GM12878 (cell line): Measurements from ENCODE around the gene C10orf67. TPM values are rescaled to one million over a fixed set of nuclear protein-coding genes. Genes with fewer than 3 reads are reported as not detected.

ENCODE experiments used
- ATAC-seq: fragments of 200-7000 bp; cut with Tn5 transposase; 3 replicates; pipeline ENCODE4 v1.9.1; 2020; ENCODE audit warnings: mild to moderate bottlenecking, moderate library complexity
- BruUV-seq: library from RNA; stranded (reverse); fragments of 400-500 nt; replicated peaks from 2 replicates; lab custom pipeline; 2021; lab: Mats Ljungman, UMichigan
- CTCF ChIA-PET: fragments of 300-600 bp; sonication (Branson Sonifier 250); formaldehyde crosslinking; extraction: SDS; loops from one replicate; lab custom pipeline; 2021; ENCODE audit warnings: inconsistent platforms; lab: Yijun Ruan, JAX
- POLR2A ChIA-PET: fragments of 350-600 bp; formaldehyde crosslinking; extraction: SDS; loops from one replicate; lab custom pipeline; 2021; ENCODE audit warnings: inconsistent platforms; lab: Charles Lee
- RAD21 ChIA-PET: fragments of 300-600 bp; sonication (Branson Sonifier 250); formaldehyde crosslinking; loops from one replicate; lab custom pipeline; 2023; ENCODE audit warnings: antibody characterized with exemption; ENCODE audit not compliant: unreplicated experiment; lab: Charles Lee
- SMC1A ChIA-PET: fragments of 300-600 bp; sonication (Branson Sonifier 250); formaldehyde crosslinking; loops from one replicate; lab custom pipeline; 2023; ENCODE audit not compliant: unreplicated experiment, uncharacterized antibody; lab: Charles Lee
- DNase-seq: peaks from one replicate; pipeline ENCODE4 v3.0.0-alpha.2; 2011; ENCODE audit warnings: low read depth, low spot score
- FAIRE-seq: peaks from 3 replicates; lab custom pipeline; 2011; peaks lifted over from hg19 to GRCh38; lab: Jason Lieb, UNC
- H2AFZ ChIP-seq: 2 replicates; pipeline ENCODE4 v1.6.0; 2011; ENCODE audit warnings: low read depth, low read length, control low read depth; ENCODE audit not compliant: control insufficient read depth
- H3K27ac ChIP-seq: 2 replicates; pipeline ENCODE4 v1.5.1; 2011; ENCODE audit warnings: control low read depth; ENCODE audit not compliant: control insufficient read depth, insufficient read depth
- H3K27me3 ChIP-seq, 2 experiments: replicated peaks in 1 of 2; 2 replicates each; pipeline versions ENCODE4 v1.6.0 to v1.6.1; 2011; ENCODE audit warnings: low read length in 1 of 2; ENCODE audit not compliant: control insufficient read depth in 2 of 2, insufficient read depth in 2 of 2
- H3K36me3 ChIP-seq, 2 experiments: 2 replicates each; pipeline ENCODE4 v1.5.1; 2011; ENCODE audit warnings: low read length in 1 of 2; ENCODE audit not compliant: control insufficient read depth in 2 of 2, insufficient read depth in 2 of 2
- H3K4me1 ChIP-seq: 2 replicates; pipeline ENCODE4 v1.6.1; 2011; ENCODE audit warnings: mild to moderate bottlenecking, low read length, moderate library complexity, mixed read lengths; ENCODE audit not compliant: control insufficient read depth, insufficient read depth
- H3K4me2 ChIP-seq: 2 replicates; pipeline ENCODE4 v1.6.0; 2011; ENCODE audit warnings: control low read depth; ENCODE audit not compliant: control insufficient read depth, insufficient read depth
- H3K4me3 ChIP-seq: fragments of 200-600 bp; sonication (generic); 2 replicates; pipeline ENCODE4 v1.5.1; 2016
- H3K79me2 ChIP-seq: 2 replicates; pipeline ENCODE4 v1.6.0; 2011; ENCODE audit warnings: low read length; ENCODE audit not compliant: control insufficient read depth, insufficient read depth
- H3K9ac ChIP-seq: 2 replicates; pipeline ENCODE4 v1.8.0; 2011; ENCODE audit warnings: low read length, control low read depth, mixed read lengths; ENCODE audit not compliant: control insufficient read depth, insufficient read depth
- H3K9me3 ChIP-seq: replicated peaks from 3 replicates; pipeline ENCODE4 v1.5.1; 2011; ENCODE audit warnings: mild to moderate bottlenecking, low read length; ENCODE audit not compliant: control insufficient read depth, insufficient read depth
- H4K20me1 ChIP-seq: 2 replicates; pipeline ENCODE4 v1.6.0; 2011; ENCODE audit not compliant: control insufficient read depth, insufficient read depth
- CBX5 ChIP-seq: sonication (generic); IDR thresholded peaks from 2 replicates; pipeline ENCODE4 v1.6.1; 2016; ENCODE audit warnings: low read depth, moderate library complexity, mild to moderate bottlenecking, inconsistent platforms
- FOXK2 ChIP-seq: fragments of 450-650 bp; IDR thresholded peaks from 2 replicates; pipeline ENCODE4 v1.6.1; 2017; ENCODE audit warnings: mild to moderate bottlenecking, moderate library complexity
- HDAC6 ChIP-seq: fragments of 200-600 bp; sonication (generic); IDR thresholded peaks from one replicate; pipeline ENCODE4 v1.8.0; 2017; ENCODE audit warnings: antibody characterized with exemption; ENCODE audit not compliant: unreplicated experiment
- KDM1A ChIP-seq: fragments of 200-600 bp; sonication (generic); IDR thresholded peaks from 2 replicates; pipeline ENCODE4 v1.6.1; 2016; ENCODE audit warnings: borderline replicate concordance
- LARP7 ChIP-seq: fragments of 450-650 bp; IDR thresholded peaks from 2 replicates; pipeline ENCODE4 v1.6.1; 2017; ENCODE audit warnings: mild to moderate bottlenecking
- RCOR1 ChIP-seq: conservative IDR thresholded peaks from 2 replicates; pipeline ENCODE4 v1.6.1; 2012; ENCODE audit warnings: low read depth, low read length, improper control_type of control experiment
- RELA ChIP-seq: fragments of 450-650 bp; IDR thresholded peaks from 2 replicates; pipeline ENCODE4 v1.8.0; 2014; ENCODE audit warnings: borderline replicate concordance; ENCODE audit not compliant: partially characterized antibody
- ZNF384 ChIP-seq: IDR thresholded peaks from 2 replicates; pipeline ENCODE4 v1.6.1; 2012; ENCODE audit warnings: low read depth, mild to moderate bottlenecking, low read length, improper control_type of control experiment, borderline replicate concordance
- ZZZ3 ChIP-seq: IDR thresholded peaks from 2 replicates; pipeline ENCODE4 v1.6.1; 2011; ENCODE audit warnings: low read depth; ENCODE audit not compliant: control insufficient read depth, insufficient read length
- WGBS: methylation state at CpG from one replicate; pipeline ENCODE4 v1.1.6; 2016; ENCODE audit warnings: low lambda C conversion rate; ENCODE audit not compliant: insufficient replicate concordance, insufficient coverage; ENCODE audit errors: missing lambda C conversion rate; 5-methylcytosine and 5-hydroxymethylcytosine counted together
- in situ Hi-C: fragments of 300-500 bp; cut with MboI; formaldehyde crosslinking; loops from 9 replicates; pipeline ENCODE4 v1.14.3; 2018; ENCODE audit warnings: mixed read lengths
- intact Hi-C: fragments of 100-400 bp; cut with micrococcal nuclease; formaldehyde crosslinking; loops from one replicate; pipeline ENCODE4 v1.14.2; 2022; ENCODE audit not compliant: unreplicated experiment
- microRNA counts: library from miRNA; unstranded; fragments of <30 nt; microRNA quantifications from one replicate; lab custom pipeline; 2016
- microRNA-seq: library from miRNA; unstranded; fragments of <30 nt; microRNA quantifications from one replicate; pipeline ENCODE4, GENCODE V29; 2018
- polyA plus RNA-seq, 11 experiments: library from polyadenylated mRNA; depleted of rRNA in 4 of 11; unstranded in 6 of 11; stranded (reverse) in 5 of 11; fragments of >200 nt; fragmentation: Nextera tagmentation in 4 of 11; fragmentation: Illumina TruSeq in 1 of 11; extraction: Ambion mirVana in 4 of 11; extraction: Trizol in 1 of 11; gene quantifications; 1 replicate in 1 of 11; 2 replicates in 10 of 11; pipeline versions ENCODE4 v1.2.1 to v1.2.3, GENCODE V29; 2011 to 2016; ENCODE audit warnings: inconsistent platforms in 2 of 11, missing spikeins in 2 of 11, low read depth in 1 of 11
- small RNA-seq: library from RNA; depleted of rRNA; stranded (forward); fragments of <200 nt; gene quantifications from one replicate; pipeline ENCODE3, GENCODE V24; 2014
- total RNA-seq, 4 experiments: library from RNA; depleted of rRNA in 3 of 4; stranded (reverse); fragments of >200 nt in 3 of 4; fragmentation: Illumina TruSeq in 1 of 4; extraction: Trizol in 1 of 4; gene quantifications; 2 replicates each; pipeline versions ENCODE4 v1.2.1 to v1.2.3, GENCODE V29; 2013 to 2021
- TF ChIP-seq, protein P1 (sequence below): IDR thresholded peaks from 2 replicates; pipeline ENCODE4 v1.6.1; 2012; ENCODE audit warnings: mild to moderate bottlenecking, low read depth, low read length

Gene C10orf67
- total and polyA plus RNA-seq, 10 of the 15 experiments (the other 5 are each of a cell fraction or from before 2014, with no cell fraction given) = 0.06 TPM; not detected in 9

DNA sequence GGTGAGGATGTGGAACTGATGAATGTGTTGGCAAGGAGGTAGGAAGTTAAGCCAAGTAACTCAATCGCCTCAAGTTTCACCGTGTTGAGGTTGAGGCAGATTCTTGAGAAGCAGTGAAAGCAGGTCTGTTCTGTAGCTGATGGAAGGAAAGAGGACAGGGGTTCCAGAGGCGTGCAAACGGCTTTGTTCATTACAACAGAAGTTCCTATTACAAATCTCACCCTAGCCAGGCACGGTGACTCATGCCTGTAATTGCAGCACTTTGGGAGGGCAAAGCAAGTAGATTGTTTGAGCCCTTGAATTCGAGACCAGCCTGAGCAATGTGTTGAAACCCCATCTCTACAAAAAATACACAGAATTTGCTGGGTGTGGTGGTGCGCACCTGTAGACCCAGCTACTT, 189.4 kb downstream of the C10orf67 start:
- no peak for TF ChIP-seq HDAC6
- no peak for TF ChIP-seq RELA
- no peak for TF ChIP-seq KDM1A
- TF ChIP-seq RCOR1 = no peak
- TF ChIP-seq ZNF384 = no peak
- no peak for TF ChIP-seq FOXK2
- TF ChIP-seq ZZZ3 = no peak
- TF ChIP-seq CBX5 = no peak
- TF ChIP-seq LARP7 = no peak
- TF ChIP-seq, protein P1, sequence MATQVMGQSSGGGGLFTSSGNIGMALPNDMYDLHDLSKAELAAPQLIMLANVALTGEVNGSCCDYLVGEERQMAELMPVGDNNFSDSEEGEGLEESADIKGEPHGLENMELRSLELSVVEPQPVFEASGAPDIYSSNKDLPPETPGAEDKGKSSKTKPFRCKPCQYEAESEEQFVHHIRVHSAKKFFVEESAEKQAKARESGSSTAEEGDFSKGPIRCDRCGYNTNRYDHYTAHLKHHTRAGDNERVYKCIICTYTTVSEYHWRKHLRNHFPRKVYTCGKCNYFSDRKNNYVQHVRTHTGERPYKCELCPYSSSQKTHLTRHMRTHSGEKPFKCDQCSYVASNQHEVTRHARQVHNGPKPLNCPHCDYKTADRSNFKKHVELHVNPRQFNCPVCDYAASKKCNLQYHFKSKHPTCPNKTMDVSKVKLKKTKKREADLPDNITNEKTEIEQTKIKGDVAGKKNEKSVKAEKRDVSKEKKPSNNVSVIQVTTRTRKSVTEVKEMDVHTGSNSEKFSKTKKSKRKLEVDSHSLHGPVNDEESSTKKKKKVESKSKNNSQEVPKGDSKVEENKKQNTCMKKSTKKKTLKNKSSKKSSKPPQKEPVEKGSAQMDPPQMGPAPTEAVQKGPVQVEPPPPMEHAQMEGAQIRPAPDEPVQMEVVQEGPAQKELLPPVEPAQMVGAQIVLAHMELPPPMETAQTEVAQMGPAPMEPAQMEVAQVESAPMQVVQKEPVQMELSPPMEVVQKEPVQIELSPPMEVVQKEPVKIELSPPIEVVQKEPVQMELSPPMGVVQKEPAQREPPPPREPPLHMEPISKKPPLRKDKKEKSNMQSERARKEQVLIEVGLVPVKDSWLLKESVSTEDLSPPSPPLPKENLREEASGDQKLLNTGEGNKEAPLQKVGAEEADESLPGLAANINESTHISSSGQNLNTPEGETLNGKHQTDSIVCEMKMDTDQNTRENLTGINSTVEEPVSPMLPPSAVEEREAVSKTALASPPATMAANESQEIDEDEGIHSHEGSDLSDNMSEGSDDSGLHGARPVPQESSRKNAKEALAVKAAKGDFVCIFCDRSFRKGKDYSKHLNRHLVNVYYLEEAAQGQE = no peak
- TF ChIP-seq, all 136 proteins: peak for 0
- ChIA-PET RAD21 (no interaction called here), POLR2A (no interaction called here), CTCF (interaction anchor here (0.7 kb wide), 1 partner anchor 960 kb away, joined by 3 read pairs; no protein-coding TSS in a partner anchor), SMC1A (no interaction called here)
- FAIRE-seq (no peak), DNase-seq (no peak), ATAC-seq (no peak)
- H3K9me3 ChIP-seq = no peaks in the 10 kb centered on the region
- BruUV-seq = no TSS peak
- H3K36me3 ChIP-seq = no peaks in the 10 kb centered on the region
- peaks cover 6% of the 10 kb centered on the region; the same call in 1 of the 2 replicates for H3K4me1 ChIP-seq
- no peak overlapping the region for H3K4me3 ChIP-seq
- intact Hi-C loops = loop anchor here (5.0 kb wide), 4 partner anchors 372 to 1168 kb away; no protein-coding TSS in a partner anchor
- no peaks in the 10 kb centered on the region for H3K27me3 ChIP-seq
- no peak overlapping the region for H3K27ac ChIP-seq
- no peak overlapping the region for H3K4me2 ChIP-seq
- H4K20me1 ChIP-seq = no peaks in the 10 kb centered on the region
- H3K79me2 ChIP-seq = no peaks in the 10 kb centered on the region
- H3K9ac ChIP-seq = no peak overlapping the region
- no peak overlapping the region for H2AFZ ChIP-seq
- 56% methylated on average over 7 of the region's 7 CpGs for WGBS
- in situ Hi-C loops = loop anchor here (5.0 kb wide), 1 partner anchor 137 kb away; no protein-coding TSS in a partner anchor

MicroRNAs encoded within 50 kb of the gene (microRNA counts, 767-probe panel; counts per million panel counts)
- microRNA hsa-miR-1254 (lab: Ali Mortazavi, UCI) = 55.3 counts per million

Small RNA genes lying within 50 kb of the gene (microRNA-seq; reads per million reads assigned to microRNA genes)
- not detected for gene MIR1254-2

Small RNA genes lying within 50 kb of the gene (small RNA-seq; reads per million reads assigned to genes)
- gene MIR1254-2 (not detected), gene RF00561 (not detected)

Other genes with a start within 250 kb of the C10orf67 start
- gene MSRB2, start 249.2 kb downstream of the C10orf67 start, total RNA-seq (2014; rRNA removed) = 6.4 and 7.9 TPM in 2 replicates
- 4.2 and 4.9 TPM in 2 replicates for gene MSRB2, start 249.2 kb downstream of the C10orf67 start, total RNA-seq (2014; rRNA removed; fragmentation: Illumina TruSeq; extraction: Trizol)
- gene MSRB2, start 249.2 kb downstream of the C10orf67 start, total RNA-seq (2021) = 7.1 and 9.8 TPM in 2 replicates
- gene MSRB2, start 249.2 kb downstream of the C10orf67 start, polyA plus RNA-seq (2011; rRNA removed) = 6.7 and 7.8 TPM in 2 replicates
- 2.6 and 4.0 TPM in 2 replicates for gene MSRB2, start 249.2 kb downstream of the C10orf67 start, polyA plus RNA-seq (2014; fragmentation: Illumina TruSeq; extraction: Trizol)
- 1 to 10 TPM; 1.5 to 3.5 TPM for gene MSRB2, start 249.2 kb downstream of the C10orf67 start, polyA plus RNA-seq (2014; fragmentation: Nextera tagmentation; extraction: Ambion mirVana)
- 6.0 and 7.6 TPM in 2 replicates for gene MSRB2, start 249.2 kb downstream of the C10orf67 start, polyA plus RNA-seq (2014; rRNA removed)
- 10 to 100 TPM; 18.5 to 18.6 TPM for gene MSRB2, start 249.2 kb downstream of the C10orf67 start, polyA plus RNA-seq (2016; fragmentation: Nextera tagmentation; extraction: Ambion mirVana)
- gene PTF1A, start 152.5 kb downstream of the C10orf67 start, total RNA-seq (2014; rRNA removed) = not detected in 2 replicates
- not detected in 2 replicates for gene PTF1A, start 152.5 kb downstream of the C10orf67 start, total RNA-seq (2014; rRNA removed; fragmentation: Illumina TruSeq; extraction: Trizol)
- gene PTF1A, start 152.5 kb downstream of the C10orf67 start, total RNA-seq (2021) = not detected in 2 replicates
- gene PTF1A, start 152.5 kb downstream of the C10orf67 start, polyA plus RNA-seq (2011; rRNA removed) = not detected in 2 replicates
- not detected in 2 replicates for gene PTF1A, start 152.5 kb downstream of the C10orf67 start, polyA plus RNA-seq (2014; fragmentation: Illumina TruSeq; extraction: Trizol)
- gene PTF1A, start 152.5 kb downstream of the C10orf67 start, polyA plus RNA-seq (2014; fragmentation: Nextera tagmentation; extraction: Ambion mirVana) = not detected
- gene PTF1A, start 152.5 kb downstream of the C10orf67 start, polyA plus RNA-seq (2014; rRNA removed) = not detected in 2 replicates
- not detected for gene PTF1A, start 152.5 kb downstream of the C10orf67 start, polyA plus RNA-seq (2016; fragmentation: Nextera tagmentation; extraction: Ambion mirVana)
- gene OTUD1, start 94.3 kb upstream of the C10orf67 start, total RNA-seq (2014; rRNA removed) = 0.76 and 0.90 TPM in 2 replicates
- 0.63 and 0.88 TPM in 2 replicates for gene OTUD1, start 94.3 kb upstream of the C10orf67 start, total RNA-seq (2014; rRNA removed; fragmentation: Illumina TruSeq; extraction: Trizol)
- gene OTUD1, start 94.3 kb upstream of the C10orf67 start, total RNA-seq (2021) = 1.6 and 1.8 TPM in 2 replicates
- gene OTUD1, start 94.3 kb upstream of the C10orf67 start, polyA plus RNA-seq (2011; rRNA removed) = 0.09 and 0.18 TPM in 2 replicates
- 0.53 and 0.89 TPM in 2 replicates for gene OTUD1, start 94.3 kb upstream of the C10orf67 start, polyA plus RNA-seq (2014; fragmentation: Illumina TruSeq; extraction: Trizol)
- under 1 TPM; 0.42 to 0.64 TPM for gene OTUD1, start 94.3 kb upstream of the C10orf67 start, polyA plus RNA-seq (2014; fragmentation: Nextera tagmentation; extraction: Ambion mirVana)
- gene OTUD1, start 94.3 kb upstream of the C10orf67 start, polyA plus RNA-seq (2014; rRNA removed) = 0.65 and 0.69 TPM in 2 replicates
- under 1 TPM in 1 of 2 experiments, not detected in 1; 0.39 TPM for gene OTUD1, start 94.3 kb upstream of the C10orf67 start, polyA plus RNA-seq (2016; fragmentation: Nextera tagmentation; extraction: Ambion mirVana)